ENCODE results near the gene CDC34. TPM values are rescaled to one million over a fixed set of nuclear protein-coding genes. Genes with fewer than 3 reads are reported as not detected.

Gene CDC34
- total RNA-seq, 1 experiment from 2014 or later, result 61.3 TPM

DNA sequence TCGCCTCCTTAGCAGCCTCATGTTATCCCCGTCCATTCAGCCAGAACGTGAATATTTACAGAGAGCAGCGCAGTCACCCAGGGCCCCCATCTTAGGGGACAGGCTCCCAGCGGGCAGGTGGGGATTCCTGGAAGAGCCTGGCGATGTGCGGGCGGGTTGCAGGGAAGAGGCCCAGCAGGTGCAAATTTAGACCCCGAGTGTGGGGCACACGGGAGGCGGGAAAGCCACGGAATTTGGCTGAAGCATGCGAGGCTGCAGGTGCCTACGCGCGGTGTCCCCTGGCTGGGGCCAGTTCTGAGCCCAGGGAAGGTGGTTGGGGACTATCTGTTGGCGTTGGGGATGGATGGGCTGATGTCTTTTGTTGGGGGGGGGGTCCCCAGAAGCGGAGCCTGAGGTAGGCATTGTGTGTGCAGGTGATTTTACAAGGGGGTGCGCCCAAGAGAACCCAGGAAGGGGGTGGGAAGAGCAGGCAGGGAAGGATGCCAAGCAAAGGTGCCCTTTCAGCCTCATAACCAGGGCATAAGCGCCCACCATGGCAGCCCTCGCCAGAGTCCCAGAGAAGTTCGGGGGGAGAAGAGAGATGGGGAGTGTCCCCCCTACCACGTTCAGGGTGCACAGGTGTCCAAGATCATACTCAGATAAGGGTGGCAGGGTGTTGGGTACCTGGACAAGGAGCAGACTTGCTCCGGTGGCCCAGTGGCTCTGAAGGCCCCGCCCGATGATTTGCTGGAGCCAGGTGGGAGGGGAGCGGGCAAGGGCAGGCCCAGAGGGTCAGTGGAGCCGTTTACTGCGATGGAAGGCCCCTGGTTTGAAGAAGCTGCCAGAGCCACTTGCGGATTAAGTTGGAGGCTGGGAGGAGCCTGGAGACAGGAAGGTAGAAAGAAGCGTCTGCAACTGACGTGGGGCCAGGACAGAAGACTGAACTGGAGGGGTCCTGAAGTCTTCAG is 23.1 kb upstream of the CDC34 start:
- no peak for DNase-seq (ENCODE audit: unreplicated experiment)

DNA sequence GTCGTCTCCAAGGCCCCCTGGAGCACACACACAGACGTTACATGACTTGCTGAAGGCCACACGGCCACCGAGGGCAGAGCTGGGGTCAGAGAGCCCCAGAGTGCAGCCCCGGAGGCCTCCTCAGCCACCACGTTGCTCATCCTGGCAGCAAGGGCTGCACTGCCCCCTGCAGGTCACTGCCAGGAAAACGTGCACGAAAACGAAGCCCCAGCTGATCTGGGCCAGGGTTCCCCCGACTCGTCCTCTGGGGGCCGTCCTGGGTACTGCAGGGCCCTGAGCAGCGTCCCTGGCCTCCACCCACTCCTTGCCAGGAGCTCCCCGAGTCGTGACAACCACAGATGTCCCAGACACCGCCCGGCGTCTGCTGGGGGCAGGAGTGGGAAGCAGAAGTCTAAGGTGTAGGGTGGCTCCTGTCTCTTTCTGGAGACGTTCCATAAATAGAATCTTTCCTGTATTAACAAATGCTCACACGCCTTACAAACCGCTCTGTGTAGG is 20.9 kb upstream of the CDC34 start:
- Mint-ChIP-seq H3K36me3 (ENCODE audit: insufficient read depth, unreplicated experiment) (peaks cover 4% of the 10 kb centered on the region), H3K4me3 (ENCODE audit: unreplicated experiment) (peak overlapping the region; percentile 52), H3K4me1 (ENCODE audit: insufficient read depth, unreplicated experiment) (peaks cover 24% of the 10 kb centered on the region), H3K9me3 (ENCODE audit: unreplicated experiment) (no peaks in the 10 kb centered on the region), H3K27ac (ENCODE audit: low read depth, unreplicated experiment) (no peak overlapping the region), H3K27me3 (ENCODE audit: insufficient read depth, unreplicated experiment) (no peaks in the 10 kb centered on the region)
- TF ChIP-seq, protein P1, sequence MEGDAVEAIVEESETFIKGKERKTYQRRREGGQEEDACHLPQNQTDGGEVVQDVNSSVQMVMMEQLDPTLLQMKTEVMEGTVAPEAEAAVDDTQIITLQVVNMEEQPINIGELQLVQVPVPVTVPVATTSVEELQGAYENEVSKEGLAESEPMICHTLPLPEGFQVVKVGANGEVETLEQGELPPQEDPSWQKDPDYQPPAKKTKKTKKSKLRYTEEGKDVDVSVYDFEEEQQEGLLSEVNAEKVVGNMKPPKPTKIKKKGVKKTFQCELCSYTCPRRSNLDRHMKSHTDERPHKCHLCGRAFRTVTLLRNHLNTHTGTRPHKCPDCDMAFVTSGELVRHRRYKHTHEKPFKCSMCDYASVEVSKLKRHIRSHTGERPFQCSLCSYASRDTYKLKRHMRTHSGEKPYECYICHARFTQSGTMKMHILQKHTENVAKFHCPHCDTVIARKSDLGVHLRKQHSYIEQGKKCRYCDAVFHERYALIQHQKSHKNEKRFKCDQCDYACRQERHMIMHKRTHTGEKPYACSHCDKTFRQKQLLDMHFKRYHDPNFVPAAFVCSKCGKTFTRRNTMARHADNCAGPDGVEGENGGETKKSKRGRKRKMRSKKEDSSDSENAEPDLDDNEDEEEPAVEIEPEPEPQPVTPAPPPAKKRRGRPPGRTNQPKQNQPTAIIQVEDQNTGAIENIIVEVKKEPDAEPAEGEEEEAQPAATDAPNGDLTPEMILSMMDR (IDR thresholded peaks at IDR 0.05; ENCODE audit: unreplicated experiment), result peak; percentile 95
- CTCF ChIA-PET, result interaction anchor here (0.5 to 1.9 kb wide), 10 partner anchors 11 to 243 kb away, joined by 3 to 24 read pairs (median 4); no protein-coding TSS in a partner anchor
- BruUV-seq (replicated peaks), result no TSS peak
- peak; percentile 88 for DNase-seq (ENCODE audit: unreplicated experiment)
- POLR2A ChIA-PET, result interaction anchor here (0.7 to 2.1 kb wide), 5 partner anchors 18 to 168 kb away, joined by 3 to 8 read pairs (median 5); partner anchors contain the start of gene CDC34
- intact Hi-C loops (cut with micrococcal nuclease), result no loop called here

More for the DNA sequence above, 23.1 kb upstream of the CDC34 start:
- H3K27me3 Mint-ChIP-seq (ENCODE audit: insufficient read depth, unreplicated experiment), result no peaks in the 10 kb centered on the region
- H3K36me3 Mint-ChIP-seq (ENCODE audit: insufficient read depth, unreplicated experiment), result peaks cover 4% of the 10 kb centered on the region
- TF ChIP-seq, protein P1 (IDR thresholded peaks at IDR 0.05; ENCODE audit: unreplicated experiment), result no peak
- intact Hi-C loops (cut with micrococcal nuclease), result loop anchor here (5.0 to 10.0 kb wide), 2 partner anchors 124 to 166 kb away; partner anchors contain the start of gene MIER2
- H3K27ac Mint-ChIP-seq (ENCODE audit: low read depth, unreplicated experiment), result peak overlapping the region; percentile 98
- H3K9me3 Mint-ChIP-seq (ENCODE audit: unreplicated experiment), result no peaks in the 10 kb centered on the region
- peak overlapping the region; percentile 82 for H3K4me3 Mint-ChIP-seq (ENCODE audit: unreplicated experiment)
- BruUV-seq (replicated peaks), result TSS peak; percentile 46
- ChIA-PET POLR2A (interaction anchor here (0.9 to 2.9 kb wide), 2 partner anchors 18 to 23 kb away, joined by 3 to 24 read pairs; partner anchors contain the start of gene CDC34), CTCF (interaction anchor here (0.9 kb wide), 1 partner anchor 24 kb away, joined by 4 read pairs; no protein-coding TSS in a partner anchor)
- peaks cover 24% of the 10 kb centered on the region for H3K4me1 Mint-ChIP-seq (ENCODE audit: insufficient read depth, unreplicated experiment)

DNA sequence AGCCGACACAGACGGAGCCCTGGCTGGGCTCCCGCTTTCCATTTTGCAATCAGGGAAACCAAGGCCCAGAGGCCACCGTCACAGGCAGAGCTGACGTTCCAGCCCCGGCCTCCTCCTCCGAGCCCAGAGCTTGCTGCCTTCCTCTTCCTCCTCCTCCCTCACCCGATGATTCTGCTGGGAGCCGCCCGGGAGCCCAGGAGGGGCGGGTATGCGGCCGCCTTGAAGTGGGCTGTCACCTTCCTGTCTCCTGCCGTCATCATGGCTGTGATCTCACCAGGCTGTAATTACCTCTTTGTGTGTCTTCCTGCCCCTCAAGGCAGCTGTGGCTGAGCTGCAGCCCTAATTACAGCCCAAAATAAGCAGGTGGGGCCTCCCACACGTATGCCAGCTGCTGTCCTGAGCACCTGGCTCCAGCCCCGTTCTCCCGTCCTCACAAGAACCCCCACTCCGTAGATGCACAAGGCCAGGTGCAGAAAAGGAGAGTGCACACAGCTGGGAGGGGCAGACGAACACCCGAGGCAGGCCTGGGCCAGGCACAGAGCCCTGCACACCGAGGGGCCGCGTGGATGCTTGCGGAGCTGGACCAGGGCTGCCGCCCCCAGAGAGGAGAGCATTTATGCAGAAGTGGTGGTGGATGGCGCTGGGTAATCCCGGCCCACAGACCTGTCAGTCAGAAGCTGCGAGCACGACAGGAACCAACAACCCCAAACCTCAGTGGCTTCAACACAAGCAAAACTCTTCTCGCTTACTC is 20.3 kb upstream of the CDC34 start:
- CTCF ChIA-PET, result interaction anchor here (0.5 to 1.9 kb wide), 11 partner anchors 10 to 244 kb away, joined by 3 to 24 read pairs (median 4); partner anchors contain the start of gene CDC34
- peak overlapping the region; percentile 26 for H3K4me3 Mint-ChIP-seq (ENCODE audit: unreplicated experiment)
- no peaks in the 10 kb centered on the region for H3K9me3 Mint-ChIP-seq (ENCODE audit: unreplicated experiment)
- peaks cover 24% of the 10 kb centered on the region for H3K4me1 Mint-ChIP-seq (ENCODE audit: insufficient read depth, unreplicated experiment)
- POLR2A ChIA-PET, result interaction anchor here (0.7 to 2.1 kb wide), 5 partner anchors 17 to 169 kb away, joined by 3 to 8 read pairs (median 5); partner anchors contain the start of gene CDC34
- no TSS peak for BruUV-seq (replicated peaks)
- H3K27me3 Mint-ChIP-seq (ENCODE audit: insufficient read depth, unreplicated experiment), result no peaks in the 10 kb centered on the region
- peaks cover 4% of the 10 kb centered on the region for H3K36me3 Mint-ChIP-seq (ENCODE audit: insufficient read depth, unreplicated experiment)
- no peak for DNase-seq (ENCODE audit: unreplicated experiment)
- TF ChIP-seq, protein P1 (IDR thresholded peaks at IDR 0.05; ENCODE audit: unreplicated experiment), result no peak
- H3K27ac Mint-ChIP-seq (ENCODE audit: low read depth, unreplicated experiment), result no peak overlapping the region
- intact Hi-C loops (cut with micrococcal nuclease), result no loop called here
